HG03039 (cell line): Measurements from ENCODE around the gene UGT1A10.
"Not testable (repeated sequence)": the region's sequence is repeated elsewhere in the genome, so short reads cannot be mapped to it uniquely, and the experiment has no call there.

ENCODE experiments used
- ATAC-seq: cut with Tn5 transposase; IDR thresholded peaks from one replicate; pipeline ENCODE4 v1.9.1; 2021; ENCODE audit warnings: mild to moderate bottlenecking, moderate library complexity; ENCODE audit not compliant: unreplicated experiment

UGT1A10 gene

GRCh38 chr2:233655043-233655442 is 18.8 kb downstream of the UGT1A10 start:
- no peak for ATAC-seq

- not testable (repeated sequence) for ATAC-seq
Observed at GRCh38 chr2:233655943-233656342, 19.7 kb downstream of the UGT1A10 start.

- no peak for ATAC-seq
Observed at GRCh38 chr2:233656443-233656842, 20.2 kb downstream of the UGT1A10 start.

GRCh38 chr2:233658610-233659009 is 22.4 kb downstream of the UGT1A10 start:
- ATAC-seq = no peak

- ATAC-seq = no peak
Observed at GRCh38 chr2:233663911-233664310, 27.7 kb downstream of the UGT1A10 start.

- no peak for ATAC-seq
Observed at GRCh38 chr2:233668605-233669260, 32.5 kb downstream of the UGT1A10 start.

- ATAC-seq = no peak
Observed at GRCh38 chr2:233671290-233672161, 35.3 kb downstream of the UGT1A10 start, which contains the start of gene UGT1A9. UGT1A9 (plus strand) TSS chr2:233671898; CDS start chr2:233671935, 37 bp downstream.

GRCh38 chr2:233672886-233673285 is 36.6 kb downstream of the UGT1A10 start:
- no peak for ATAC-seq

- no peak for ATAC-seq
Observed at GRCh38 chr2:233673896-233674295, 37.6 kb downstream of the UGT1A10 start.

GRCh38 chr2:233674314-233674713 is 38.1 kb downstream of the UGT1A10 start:
- no peak for ATAC-seq

- ATAC-seq = no peak
Observed at GRCh38 chr2:233674995-233675394, 38.7 kb downstream of the UGT1A10 start.

- ATAC-seq = no peak
Observed at GRCh38 chr2:233676046-233676445, 39.8 kb downstream of the UGT1A10 start.

GRCh38 chr2:233679196-233679595 is 42.9 kb downstream of the UGT1A10 start:
- no peak for ATAC-seq

GRCh38 chr2:233680361-233681045 is 44.3 kb downstream of the UGT1A10 start:
- ATAC-seq = no peak

- no peak for ATAC-seq
Observed at GRCh38 chr2:233681521-233682099, 45.4 kb downstream of the UGT1A10 start, which contains the start of gene UGT1A7. UGT1A7 (plus strand) TSS chr2:233681901; CDS start chr2:233681938, 37 bp downstream.

- ATAC-seq = no peak
Observed at GRCh38 chr2:233684640-233685039, 48.4 kb downstream of the UGT1A10 start.

- ATAC-seq = no peak
Observed at GRCh38 chr2:233686928-233687327, 50.7 kb downstream of the UGT1A10 start.

- no peak for ATAC-seq
Observed at GRCh38 chr2:233688341-233688740, 52.1 kb downstream of the UGT1A10 start.

- no peak for ATAC-seq
Observed at GRCh38 chr2:233689031-233689430, 52.8 kb downstream of the UGT1A10 start.

GRCh38 chr2:233689501-233689900 is 53.3 kb downstream of the UGT1A10 start:
- no peak for ATAC-seq

GRCh38 chr2:233690444-233690843 is 54.2 kb downstream of the UGT1A10 start:
- ATAC-seq = no peak
